Keratinocyte (primary cell): ENCODE results near the gene SDC1. TPM values are rescaled to one million over a fixed set of nuclear protein-coding genes. Genes with fewer than 3 reads are reported as not detected.

ENCODE experiments used
- DNase-seq: peaks from one replicate; pipeline ENCODE4 v3.0.0-alpha.2; 2011; ENCODE audit warnings: low read depth, missing footprints, low spot score
- FAIRE-seq: peaks from 2 replicates; lab custom pipeline; 2011; peaks lifted over from hg19 to GRCh38; lab: Jason Lieb, UNC
- H2AFZ ChIP-seq: 2 replicates; pipeline ENCODE4 v1.6.0; 2012; ENCODE audit warnings: low read length, control low read depth, inconsistent platforms; ENCODE audit not compliant: control insufficient read depth
- H3K27ac ChIP-seq: 2 replicates; pipeline ENCODE4 v1.5.1; 2011; ENCODE audit warnings: low read length; ENCODE audit not compliant: control insufficient read depth, insufficient read depth
- H3K27me3 ChIP-seq: 3 replicates; pipeline ENCODE4 v1.6.0; 2011; ENCODE audit warnings: low read length; ENCODE audit not compliant: control insufficient read depth, insufficient read depth; ENCODE audit errors: extremely low read depth
- H3K36me3 ChIP-seq, 2 experiments: 2 replicates in 1 of 2; 3 replicates in 1 of 2; pipeline ENCODE4 v1.5.1; 2011; ENCODE audit warnings: low read length in 2 of 2, mild to moderate bottlenecking in 1 of 2; ENCODE audit not compliant: control insufficient read depth in 2 of 2, insufficient read depth in 2 of 2; ENCODE audit errors: extremely low read depth in 1 of 2
- H3K4me1 ChIP-seq: 3 replicates; pipeline ENCODE4 v1.5.1; 2011; ENCODE audit warnings: low read length; ENCODE audit not compliant: control insufficient read depth, insufficient read depth; ENCODE audit errors: extremely low read depth
- H3K4me2 ChIP-seq: 3 replicates; pipeline ENCODE4 v1.6.0; 2011; ENCODE audit warnings: low read depth, low read length; ENCODE audit not compliant: control insufficient read depth, insufficient read depth; ENCODE audit errors: extremely low read depth
- H3K4me3 ChIP-seq, 3 experiments: fragments of 200-600 bp in 1 of 3; sonication (generic) in 1 of 3; 2 replicates in 2 of 3; 3 replicates in 1 of 3; pipeline ENCODE4 v1.5.1; 2011 to 2016; ENCODE audit warnings: low read length in 3 of 3, mild to moderate bottlenecking in 3 of 3, control low read depth in 2 of 3, inconsistent platforms in 1 of 3, low read depth in 1 of 3, mixed read lengths in 1 of 3, mixed run types in 1 of 3, moderate library complexity in 1 of 3; ENCODE audit not compliant: control insufficient read depth in 2 of 3, insufficient read depth in 2 of 3; ENCODE audit errors: extremely low read depth in 1 of 3
- H3K79me2 ChIP-seq: 2 replicates; pipeline ENCODE4 v1.6.0; 2012; ENCODE audit warnings: low read length; ENCODE audit not compliant: control insufficient read depth, insufficient read depth
- H3K9ac ChIP-seq: 3 replicates; pipeline ENCODE4 v1.6.0; 2011; ENCODE audit warnings: low read length; ENCODE audit not compliant: control insufficient read depth, insufficient read depth; ENCODE audit errors: extremely low read depth
- H3K9me1 ChIP-seq: 3 replicates; pipeline ENCODE4 v1.6.0; 2011; ENCODE audit warnings: low read length; ENCODE audit not compliant: control insufficient read depth, insufficient read depth; ENCODE audit errors: extremely low read depth
- H3K9me3 ChIP-seq: 2 replicates; pipeline ENCODE4 v1.5.1; 2012; ENCODE audit warnings: low read depth, low read length; ENCODE audit not compliant: control insufficient read depth
- H4K20me1 ChIP-seq: 3 replicates; pipeline ENCODE4 v1.6.0; 2011; ENCODE audit warnings: low read length; ENCODE audit not compliant: control insufficient read depth, insufficient read depth; ENCODE audit errors: extremely low read depth
- CTCF ChIP-seq, 3 experiments: IDR thresholded peaks in 1 of 3; conservative IDR thresholded peaks in 1 of 3; optimal IDR thresholded peaks in 1 of 3; 2 replicates in 2 of 3; 3 replicates in 1 of 3; pipeline versions ENCODE3 to v1.5.1; 2011; ENCODE audit warnings: low read length in 3 of 3, mild to moderate bottlenecking in 3 of 3, moderate library complexity in 2 of 3, control low read depth in 1 of 3, inconsistent platforms in 1 of 3; ENCODE audit not compliant: insufficient read depth in 2 of 3; ENCODE audit errors: extremely low read depth in 1 of 3
- EZH2 ChIP-seq: IDR thresholded peaks from one replicate; pipeline ENCODE4 v1.6.1; 2012; ENCODE audit warnings: inconsistent platforms, mild to moderate bottlenecking, low read length, moderate library complexity
- dilution Hi-C: fragments of 300-500 bp; cut with MboI; formaldehyde crosslinking; loops from one replicate; pipeline ENCODE4 v1.7.0; 2020; ENCODE audit warnings: low sequenced_read_pairs; ENCODE audit not compliant: extremely low pct_ligation_motif_present
- polyA plus RNA-seq, 5 experiments: library from polyadenylated mRNA; depleted of rRNA in 3 of 5; stranded (reverse) in 3 of 5; stranded (forward) in 1 of 5; unstranded in 1 of 5; fragments of >200 nt; gene quantifications; 1 replicate in 1 of 5; 2 replicates in 3 of 5; 3 replicates in 1 of 5; pipeline versions ENCODE4 v1.2.1 to v1.2.3, GENCODE V29; 2011 to 2012; ENCODE audit warnings: missing spikeins in 2 of 5, low read depth in 1 of 5, low replicate concordance in 1 of 5
- small RNA-seq, 3 experiments: library from RNA; depleted of rRNA; stranded (forward); fragments of <200 nt; gene quantifications; one replicate each; pipeline ENCODE3, GENCODE V24; 2012; ENCODE audit warnings: low read depth in 3 of 3, low replicate concordance in 1 of 3; ENCODE audit not compliant: insufficient read length in 3 of 3

The SDC1 gene
- polyA plus RNA-seq, 1 donor (not counting 4 experiments of a cell fraction or from before 2014, with no cell fraction given) = 696 TPM

DNA sequence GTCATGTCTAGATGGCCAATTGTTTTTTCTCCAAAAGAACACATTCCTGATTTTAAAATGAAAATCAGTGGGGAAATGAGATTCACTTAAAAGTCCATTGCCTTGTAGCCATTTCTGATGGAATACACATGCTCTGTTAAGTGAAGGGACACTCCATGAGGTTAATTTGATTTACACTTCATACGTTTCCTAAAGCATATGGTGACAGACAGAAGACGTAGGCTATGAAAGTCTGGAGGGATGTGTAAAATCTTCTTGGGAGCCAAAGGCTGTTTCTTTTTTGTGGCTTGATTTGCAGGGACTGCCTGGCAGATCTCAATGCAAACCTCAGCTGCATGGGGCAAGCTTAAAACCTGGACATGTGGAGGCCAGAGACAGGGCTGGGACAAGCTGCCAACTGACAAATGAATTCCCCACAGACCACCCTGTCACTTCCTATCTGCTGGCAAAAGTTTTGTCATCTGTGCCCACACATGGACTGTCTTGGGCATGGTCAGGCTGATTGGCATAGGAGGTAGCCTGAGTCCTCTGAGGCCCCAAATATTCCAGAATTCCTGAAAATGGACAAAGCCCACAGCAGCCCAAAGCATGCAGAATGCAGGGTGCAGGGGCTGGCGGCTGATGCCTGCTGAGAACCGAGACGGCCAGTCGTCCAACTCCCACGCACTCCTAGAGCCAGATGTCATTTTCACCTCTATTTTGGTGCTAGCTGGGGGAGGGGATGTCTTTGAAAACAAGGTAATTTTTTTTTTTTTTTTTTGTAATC is 73.9 kb downstream of the SDC1 start:
- H3K27me3 ChIP-seq = no peaks in the 10 kb centered on the region
- no peaks in the 10 kb centered on the region for H4K20me1 ChIP-seq
- H3K9me1 ChIP-seq = no peaks in the 10 kb centered on the region
- DNase-seq = no peak
- H3K36me3 ChIP-seq = no peaks in the 10 kb centered on the region
- H2AFZ ChIP-seq = no peak overlapping the region
- peaks cover 27% of the 10 kb centered on the region for H3K4me1 ChIP-seq
- no peak overlapping the region for H3K4me3 ChIP-seq
- no peak for TF ChIP-seq CTCF (optimal IDR thresholded peaks at IDR 0.05 in 1 of 3, IDR thresholded peaks at IDR 0.05 in 1 of 3, conservative IDR thresholded peaks at IDR 0.05 in 1 of 3; ENCODE audit: extremely low read depth in 1 of 3, insufficient read depth in 2 of 3, low read length in 3 of 3)
- no peak for TF ChIP-seq EZH2
- dilution Hi-C loops = no loop called here
- no peak overlapping the region for H3K4me2 ChIP-seq
- H3K27ac ChIP-seq = no peak overlapping the region
- H3K9me3 ChIP-seq = no peaks in the 10 kb centered on the region
- FAIRE-seq = no peak
- H3K9ac ChIP-seq = no peak overlapping the region
- H3K79me2 ChIP-seq = no peaks in the 10 kb centered on the region

Small RNAs within 50 kb of the gene (small RNA-seq; reads per million reads assigned to genes)
- gene RN7SL140P (0 reads per million in 3 experiments), gene RNU6-961P (0 reads per million in 3 experiments), gene RNU7-113P (0 reads per million in 3 experiments)

Other genes starting within 250 kb of the SDC1 start
- 4.7 to 8.8 TPM (median 5.4 TPM) in 3 replicates for gene WDR35, start 235.0 kb downstream of the SDC1 start, polyA plus RNA-seq
- 0.81 to 2.4 TPM (median 1.4 TPM) in 3 replicates for gene MATN3, start 212.5 kb downstream of the SDC1 start, polyA plus RNA-seq
- 254 to 509 TPM (median 460 TPM) in 3 replicates for gene LAPTM4A, start 173.5 kb downstream of the SDC1 start, polyA plus RNA-seq
- gene PUM2, start 125.7 kb upstream of the SDC1 start, polyA plus RNA-seq = 30.1 to 47.5 TPM (median 46.5 TPM) in 3 replicates
- 23.6 to 28.3 TPM (median 25.3 TPM) in 3 replicates for gene RHOB, start 221.9 kb upstream of the SDC1 start, polyA plus RNA-seq